Measurements from ENCODE around the gene CCDC97.

GRCh38 chr19:41327576-41328156, 17.7 kb downstream of the CCDC97 start:
- TF ChIP-seq CTCF (IDR thresholded peaks at IDR 0.05) (no peak), POLR2A (IDR thresholded peaks at IDR 0.05) (no peak)
